Stimulated activated CD4-positive, alpha-beta T cell treated with anti-CD3 and anti-CD28 coated beads, Interleukin-2, amount 100 ng/mL, for 48 hours (primary cell): Measurements from ENCODE around the gene CMTM7.

Experiments used
- DNase-seq, 2 donors: peaks; one replicate each; pipeline ENCODE4 v3.0.0-alpha.2; 2020

CMTM7 gene

DNA sequence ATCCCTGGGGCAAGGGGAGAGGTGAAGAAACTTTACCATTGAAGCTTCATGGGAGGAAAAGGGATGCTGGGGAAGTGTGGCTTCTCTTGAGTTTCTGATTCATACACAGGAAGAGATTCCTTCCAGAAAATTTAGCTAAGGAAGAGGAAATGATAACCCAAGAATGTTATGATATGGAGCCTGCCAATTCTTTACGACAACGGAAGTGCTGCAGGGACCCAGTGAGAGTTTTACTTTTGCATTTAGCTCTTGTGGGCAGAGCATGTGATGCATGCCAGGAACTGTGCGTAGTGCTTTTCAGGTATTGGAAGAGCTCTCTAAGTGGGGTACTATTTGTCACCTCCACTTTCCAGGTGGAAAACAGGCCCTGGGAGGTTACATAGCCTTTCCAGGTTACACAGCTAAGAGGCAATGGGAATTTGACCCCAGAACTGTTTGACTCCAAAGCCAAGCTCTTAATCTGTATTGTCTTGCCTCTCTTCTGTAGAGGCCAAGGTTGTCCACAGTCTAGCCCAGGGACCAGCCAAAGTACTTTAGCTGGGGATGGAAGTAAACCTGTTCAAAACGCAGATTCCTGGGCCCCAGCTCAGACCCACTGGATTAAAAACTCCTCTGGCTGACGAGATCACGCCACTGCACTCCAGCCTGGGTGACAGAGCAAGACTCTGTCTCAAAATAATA, 23.0 kb downstream of the CMTM7 start:
- DNase-seq: no peak

DNA sequence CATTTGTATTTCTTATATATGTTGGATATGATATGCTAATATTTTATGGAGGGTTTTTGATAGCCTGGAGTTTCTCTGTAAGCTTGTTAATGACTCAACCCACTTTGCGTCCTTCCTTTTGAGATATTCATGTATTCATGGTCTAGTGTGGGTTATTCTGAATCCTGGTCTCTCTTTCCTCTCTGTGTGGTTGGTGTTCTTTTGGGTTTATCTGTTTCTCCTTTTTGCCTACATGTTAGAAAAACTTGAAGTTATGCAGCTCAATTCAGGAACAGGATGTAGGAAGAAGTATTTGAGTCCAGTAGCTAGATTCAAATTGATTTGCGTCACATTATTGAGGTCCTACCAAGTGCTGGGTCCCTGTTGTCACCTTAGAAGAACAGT, 28.1 kb downstream of the CMTM7 start:
- no peak for DNase-seq

- no peak for DNase-seq
Observed at GRCh38 chr3:32420126-32421038, 28.7 kb downstream of the CMTM7 start.

- DNase-seq: no peak
Observed at GRCh38 chr3:32421185-32421584, 29.5 kb downstream of the CMTM7 start.

DNA sequence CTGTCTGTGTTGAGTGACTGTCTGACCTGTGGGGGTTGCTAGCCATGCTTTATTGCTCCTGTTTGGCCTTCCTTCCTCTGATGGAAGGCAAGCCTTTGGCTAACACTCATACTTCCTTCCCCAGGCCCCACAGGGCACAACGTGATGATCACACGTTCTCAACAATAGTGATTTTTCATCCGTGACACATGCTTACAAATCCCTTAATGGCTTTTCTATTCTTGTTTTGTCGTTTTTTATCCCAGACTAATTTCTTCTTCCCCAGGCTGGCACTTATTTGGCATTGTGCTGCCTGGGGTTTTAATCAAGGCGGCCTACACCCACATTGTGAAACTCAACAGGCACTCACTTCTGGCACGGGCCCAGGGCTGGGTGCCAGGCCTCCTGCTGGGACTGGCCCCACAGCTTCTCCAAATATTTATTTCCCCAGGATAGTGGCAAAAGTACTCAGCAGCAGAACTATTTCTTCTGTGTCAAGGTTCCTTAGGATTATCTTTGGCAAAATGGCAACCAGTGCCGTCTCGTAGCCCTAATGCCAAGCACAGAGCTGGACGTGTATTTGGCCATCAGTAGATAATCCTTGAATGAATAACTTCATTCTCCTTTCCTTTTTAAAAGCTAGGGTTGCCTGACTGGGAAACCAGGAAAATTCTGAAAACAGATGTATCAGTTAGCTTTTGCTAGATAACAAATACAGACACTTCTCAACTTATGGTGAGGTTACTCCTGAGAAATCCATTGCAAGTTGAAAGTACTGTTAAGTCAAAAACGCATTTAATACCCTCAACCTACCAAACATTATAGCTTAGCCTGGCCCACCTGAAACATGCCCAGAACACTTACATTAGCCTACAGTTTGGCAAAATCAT, 30.6 kb downstream of the CMTM7 start:
- no peak for DNase-seq

DNA sequence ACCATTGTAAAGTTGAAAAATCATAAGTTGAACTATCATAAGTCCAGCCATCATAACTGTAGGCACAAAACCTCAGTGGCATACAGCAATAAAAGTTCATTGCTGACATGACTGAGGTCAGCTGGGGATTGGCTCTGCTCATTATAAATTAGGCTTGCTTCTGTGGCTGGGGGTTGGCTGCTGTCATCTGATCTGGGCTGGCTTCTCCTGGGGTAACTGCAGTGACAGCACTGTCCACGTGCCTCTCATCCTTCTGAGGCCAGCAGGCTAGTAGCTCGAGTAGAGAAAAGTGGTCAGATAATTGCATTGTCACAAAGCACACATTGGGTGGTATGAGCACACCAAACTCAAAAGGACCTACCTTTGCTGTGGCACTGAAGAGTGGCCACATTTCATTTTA, 31.3 kb downstream of the CMTM7 start:
- DNase-seq: no peak

- no peak for DNase-seq
Observed at GRCh38 chr3:32423534-32423933, 31.9 kb downstream of the CMTM7 start.

DNA sequence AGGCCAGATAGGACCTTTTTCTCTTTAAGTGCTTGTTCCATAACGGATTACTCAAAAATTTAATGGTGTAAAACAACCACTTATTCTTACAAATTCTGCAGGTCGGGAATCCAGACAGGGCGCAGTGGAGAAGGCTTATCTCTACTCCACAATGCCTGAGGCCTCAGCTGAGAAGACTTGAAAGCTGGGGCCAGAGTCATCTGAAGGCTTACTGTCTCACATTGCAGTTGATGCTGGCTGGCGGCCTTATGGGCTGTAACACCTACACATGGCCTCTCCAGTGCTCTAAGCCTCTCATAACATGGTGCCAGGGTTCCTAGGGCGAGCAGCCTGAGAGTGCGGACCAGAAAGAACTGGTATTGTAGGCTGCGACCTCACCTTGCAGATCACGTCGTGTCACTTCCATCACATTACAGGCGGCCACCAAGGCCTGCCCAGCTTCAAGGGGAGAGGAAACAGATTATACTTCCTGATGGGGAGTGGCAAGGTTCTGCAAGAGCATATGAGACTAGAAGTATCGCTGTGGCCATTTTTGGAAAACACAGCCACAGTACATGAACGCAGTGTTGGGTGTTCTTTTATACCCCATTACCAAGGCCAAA, 32.4 kb downstream of the CMTM7 start:
- DNase-seq: no peak

GRCh38 chr3:32424581-32425250, 33.1 kb downstream of the CMTM7 start:
- no peak for DNase-seq

DNA sequence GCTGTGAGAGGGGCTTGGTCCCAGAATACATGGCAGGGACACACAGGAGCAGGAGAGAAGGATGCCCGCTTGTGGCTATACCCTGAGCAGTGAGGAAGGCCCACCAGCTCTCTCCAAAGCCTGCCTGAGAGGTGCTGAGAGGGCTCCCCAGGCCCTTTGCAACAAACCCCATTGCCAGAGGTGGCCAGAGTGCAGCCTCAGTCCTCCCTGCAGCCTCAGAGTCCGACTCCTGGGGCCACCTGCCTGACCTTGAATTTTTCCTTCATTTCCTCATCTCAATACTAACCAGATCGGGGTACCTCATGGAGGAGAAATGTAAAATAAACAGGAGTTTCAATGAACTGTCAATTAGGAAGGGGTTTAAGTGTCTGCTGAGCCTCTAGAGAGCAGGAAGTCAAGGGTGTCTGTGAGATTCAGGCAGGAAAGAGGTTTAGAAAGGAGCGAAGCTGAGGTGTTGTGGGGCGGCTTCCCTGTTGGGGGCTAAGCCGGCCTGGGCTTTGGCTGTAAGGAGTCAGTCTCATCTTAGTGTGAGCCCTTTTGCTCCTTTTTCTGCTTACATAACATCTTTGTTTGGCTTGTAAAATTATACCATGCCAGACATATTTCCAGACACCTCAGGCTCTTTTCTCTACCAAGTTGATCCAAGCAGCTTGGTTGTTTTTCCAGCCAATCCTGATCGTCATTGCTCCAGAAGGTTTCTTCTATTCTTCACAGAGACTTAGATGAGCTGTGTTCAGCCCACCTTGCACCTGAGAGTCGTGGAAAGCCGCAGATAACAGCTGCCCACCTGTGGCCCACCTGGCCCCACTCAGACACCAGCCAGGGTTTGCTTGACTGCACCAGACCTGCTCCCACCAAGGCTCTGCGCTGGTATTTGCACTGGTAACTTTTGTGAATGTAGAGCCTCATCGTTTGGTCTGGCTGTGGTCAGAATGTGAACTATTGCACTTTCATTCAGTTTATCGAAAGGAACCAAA, 36.7 kb downstream of the CMTM7 start:
- DNase-seq: no peak

GRCh38 chr3:32430900-32431299, 39.2 kb downstream of the CMTM7 start:
- DNase-seq: no peak

GRCh38 chr3:32431481-32431880, 39.8 kb downstream of the CMTM7 start:
- no peak for DNase-seq

- DNase-seq: no peak
Observed at GRCh38 chr3:32432045-32432710, 40.5 kb downstream of the CMTM7 start.

- no peak for DNase-seq
Observed at GRCh38 chr3:32432711-32433530, 41.3 kb downstream of the CMTM7 start.

DNA sequence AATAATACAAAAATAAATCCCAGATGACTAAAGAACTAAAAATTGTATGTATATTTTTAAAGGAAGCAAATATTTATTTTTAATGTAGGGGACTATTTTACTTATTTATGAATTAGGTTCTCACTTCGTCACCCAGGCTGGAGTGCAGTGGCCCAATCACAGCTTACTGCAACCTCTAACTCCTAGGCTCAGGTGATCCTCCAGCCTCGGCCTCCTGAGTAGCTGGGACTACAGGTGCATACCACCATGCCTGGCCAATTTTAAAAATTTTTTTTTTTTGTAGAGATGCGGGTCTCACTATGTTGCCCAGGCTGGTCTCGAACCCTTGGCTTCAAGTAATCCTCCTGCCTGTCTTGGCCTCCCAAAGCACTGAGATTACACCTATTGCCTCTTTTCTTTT, 42.6 kb downstream of the CMTM7 start:
- DNase-seq: no peak

DNA sequence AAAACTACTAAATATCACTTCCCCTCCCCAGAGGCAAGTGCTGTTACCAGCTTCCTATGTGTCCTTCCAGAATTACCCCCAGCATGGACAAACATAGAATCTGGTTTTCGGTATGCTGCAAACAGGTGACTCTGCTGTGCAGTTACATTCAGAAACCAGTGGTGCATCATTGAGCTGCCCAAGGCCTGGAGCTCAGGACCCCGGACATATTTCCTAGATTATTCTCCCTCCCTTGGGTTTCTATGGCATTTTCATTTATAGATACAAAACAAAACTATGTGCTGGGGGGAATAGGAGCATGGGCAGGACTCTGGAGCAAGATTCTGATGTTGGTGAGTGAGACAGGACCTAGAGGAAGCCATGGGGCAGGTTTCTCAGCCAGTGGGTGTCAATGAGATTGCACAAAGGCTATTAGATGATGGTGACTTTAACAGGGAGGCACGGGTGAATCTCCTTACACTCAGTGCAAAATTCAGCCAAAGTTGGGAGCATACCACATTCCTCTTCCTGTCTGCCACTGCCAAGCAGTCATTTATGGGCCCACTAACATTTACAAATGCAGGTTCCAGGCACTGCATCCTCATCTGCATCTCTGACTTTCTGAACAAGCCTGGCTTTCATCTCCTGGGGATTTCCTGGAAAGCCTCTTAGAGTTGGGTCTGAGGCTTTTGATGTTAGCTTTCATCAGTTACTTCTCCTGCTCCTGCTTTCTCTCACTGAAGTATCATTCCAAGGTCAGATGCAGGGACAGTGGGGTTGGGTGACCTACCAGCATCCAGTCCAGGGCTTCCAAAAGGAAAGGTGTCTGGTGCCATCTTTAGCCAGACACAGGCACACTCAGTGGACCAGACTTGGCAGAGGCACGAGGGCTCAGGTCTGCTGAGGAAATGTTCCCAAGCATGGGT, 44.5 kb downstream of the CMTM7 start:
- DNase-seq: no peak

GRCh38 chr3:32436816-32437189, 45.1 kb downstream of the CMTM7 start:
- no peak for DNase-seq

DNA sequence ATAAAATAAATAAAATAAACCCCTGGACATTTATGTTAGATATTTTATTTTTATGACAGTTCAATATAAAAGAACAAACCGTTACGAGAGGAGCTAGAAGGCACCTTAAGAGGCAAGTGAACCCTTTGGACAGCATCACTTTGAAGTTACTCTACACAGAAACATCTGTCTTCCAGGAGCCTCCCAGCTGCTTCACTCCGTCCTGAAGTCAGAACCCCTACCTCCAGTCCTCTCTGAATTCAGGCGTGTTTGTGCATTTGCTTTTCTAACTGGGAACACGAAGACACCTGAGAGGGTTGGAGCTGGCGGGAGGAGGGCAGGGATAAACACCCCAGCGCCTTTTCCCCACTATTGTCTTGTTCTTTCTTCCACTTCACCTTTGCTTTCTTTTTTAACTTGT, 46.2 kb downstream of the CMTM7 start:
- DNase-seq: no peak
